NOMO-1 treated with dmso at 0.1 percent for 144 hours (cell line): ENCODE data around the gene KLF7.
A peak's percentile ranks its signal among the peaks of the same experiment; 100 is the strongest.

Experiments
- DNase-seq: peaks from one replicate; lab custom pipeline; 2025; ENCODE audit not compliant: unreplicated experiment; lab: John Stamatoyannopoulos, UW

Gene KLF7

DNA sequence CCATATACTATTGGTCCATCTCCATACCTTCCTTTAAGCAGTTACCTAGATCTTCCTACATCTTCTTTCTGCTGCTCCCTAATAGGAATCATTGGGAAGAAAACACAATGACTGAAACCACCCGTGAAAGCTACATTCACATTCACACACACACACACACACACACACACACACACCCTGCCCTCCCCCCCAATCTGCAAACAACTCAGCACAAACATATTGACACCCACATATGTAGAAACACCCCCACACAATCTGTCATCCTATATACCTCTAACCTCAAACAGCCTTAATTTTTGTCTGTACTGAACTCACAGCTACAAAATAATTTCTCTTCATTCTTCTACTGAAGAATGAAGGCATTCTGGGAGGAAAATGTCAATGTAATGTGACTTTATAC, 63.8 kb downstream of the KLF7 start:
- DNase-seq, result no peak

DNA sequence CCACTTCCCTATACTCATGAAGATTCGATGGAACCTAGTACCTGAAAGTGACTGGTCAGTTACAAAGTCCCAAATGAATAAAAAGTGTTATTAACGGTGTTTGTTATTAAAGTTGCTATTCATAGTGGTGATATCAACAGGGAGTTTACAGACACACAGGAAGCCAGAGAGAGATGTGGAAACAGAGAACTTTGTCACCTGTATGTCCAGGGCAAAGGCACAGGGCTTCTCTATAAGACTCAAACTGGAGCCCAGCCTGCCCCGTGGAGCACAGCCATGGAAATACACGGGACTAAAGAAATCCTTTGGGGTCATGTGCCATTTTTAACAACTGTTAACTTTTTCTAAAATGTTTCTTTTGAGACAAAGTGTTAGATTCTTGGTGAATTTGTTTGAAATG, 68.5 kb downstream of the KLF7 start:
- no peak for DNase-seq

DNA sequence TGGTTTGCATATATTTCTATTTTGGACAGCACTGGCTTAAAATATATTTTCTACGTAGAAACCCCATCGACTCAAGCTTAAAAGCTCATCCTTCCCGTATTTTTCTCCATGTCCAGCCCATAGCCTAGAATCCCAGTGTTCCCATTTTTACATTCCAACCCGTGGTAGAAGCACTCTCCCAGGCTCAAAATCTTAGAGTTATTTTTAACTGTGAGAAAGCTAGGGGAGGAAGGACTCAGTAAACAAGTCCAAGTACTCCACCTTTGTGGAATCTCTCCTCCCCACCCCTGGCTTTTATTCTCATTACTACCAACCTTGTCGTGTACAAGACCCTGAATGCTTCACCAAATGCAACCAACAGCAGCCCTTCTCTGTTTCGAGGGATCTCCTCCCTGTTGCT, 69.8 kb downstream of the KLF7 start:
- no peak for DNase-seq

DNA sequence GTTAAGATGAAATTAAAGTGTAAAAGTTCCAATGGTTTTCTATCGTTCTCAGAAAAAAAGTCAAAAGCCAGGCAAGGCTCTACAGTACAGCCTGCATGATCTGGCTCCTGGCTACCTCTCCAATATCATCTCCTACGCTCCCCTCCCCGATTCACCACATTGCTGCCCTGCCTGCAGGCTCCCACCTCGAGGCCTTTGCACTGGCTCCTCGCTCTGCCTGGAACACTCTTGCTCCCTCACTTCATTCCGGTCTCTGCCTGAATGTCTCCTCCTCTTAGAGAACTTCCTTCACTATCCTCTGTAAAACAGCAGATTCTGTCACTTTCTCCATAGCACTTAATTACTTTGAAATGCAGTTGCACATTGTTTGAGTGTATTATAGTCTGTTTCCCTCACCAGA, 72.5 kb downstream of the KLF7 start:
- no peak for DNase-seq

DNA sequence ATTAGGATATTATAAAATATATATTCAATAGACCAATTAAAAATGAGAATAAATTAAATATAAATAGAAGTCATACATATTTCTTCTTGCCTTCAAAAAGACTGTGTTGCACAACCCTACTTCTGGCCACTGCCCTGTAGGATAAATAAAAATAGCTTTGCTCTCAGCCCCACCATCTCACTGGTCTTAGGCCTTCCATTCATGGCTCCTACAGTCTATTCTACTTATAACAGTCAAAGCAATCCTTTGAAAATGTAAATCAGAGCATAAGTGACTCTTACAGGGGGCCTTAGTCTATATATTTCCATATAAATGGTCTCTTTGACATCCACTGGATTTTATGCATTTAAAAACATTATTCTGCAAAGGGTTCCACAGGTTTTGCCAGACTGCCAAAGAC, 72.9 kb downstream of the KLF7 start:
- DNase-seq, result no peak

DNA sequence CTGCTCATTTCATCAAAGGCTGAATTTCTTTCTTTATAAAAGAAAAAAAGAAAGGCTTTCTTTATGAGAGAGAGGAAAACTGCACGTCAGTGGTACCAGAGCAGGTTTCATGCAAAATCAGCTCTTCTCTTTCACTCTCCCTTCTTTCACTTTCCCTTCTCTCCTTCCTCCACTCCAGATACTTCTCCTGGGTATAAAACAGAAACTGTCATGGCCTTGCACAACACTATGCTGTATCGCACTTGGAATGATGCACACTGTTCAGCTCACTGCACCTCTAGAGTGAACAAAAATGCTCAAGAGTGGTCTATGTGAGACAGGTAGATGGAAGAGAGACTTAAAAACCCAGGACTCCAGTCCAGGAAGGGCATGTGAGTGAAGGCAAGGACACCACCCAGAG, 73.8 kb downstream of the KLF7 start:
- no peak for DNase-seq

DNA sequence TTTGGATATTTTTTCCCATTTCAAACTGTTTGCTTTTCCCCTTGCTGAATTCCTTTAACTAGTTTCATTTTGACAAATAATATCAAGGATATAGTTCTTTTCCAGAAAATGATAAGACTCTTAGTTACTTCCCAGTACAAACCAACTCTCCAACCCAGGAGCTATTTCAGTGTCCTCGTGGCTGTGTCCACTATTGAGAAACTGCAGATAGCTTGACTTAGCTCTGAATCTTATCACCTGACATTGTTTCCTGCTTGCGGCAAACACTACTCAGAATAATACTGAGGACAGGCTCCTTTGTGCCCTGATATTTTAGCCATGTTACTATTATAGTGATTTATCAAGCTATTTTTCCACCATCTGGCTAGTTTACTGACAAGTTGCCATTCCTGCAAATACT, 74.6 kb downstream of the KLF7 start:
- no peak for DNase-seq

DNA sequence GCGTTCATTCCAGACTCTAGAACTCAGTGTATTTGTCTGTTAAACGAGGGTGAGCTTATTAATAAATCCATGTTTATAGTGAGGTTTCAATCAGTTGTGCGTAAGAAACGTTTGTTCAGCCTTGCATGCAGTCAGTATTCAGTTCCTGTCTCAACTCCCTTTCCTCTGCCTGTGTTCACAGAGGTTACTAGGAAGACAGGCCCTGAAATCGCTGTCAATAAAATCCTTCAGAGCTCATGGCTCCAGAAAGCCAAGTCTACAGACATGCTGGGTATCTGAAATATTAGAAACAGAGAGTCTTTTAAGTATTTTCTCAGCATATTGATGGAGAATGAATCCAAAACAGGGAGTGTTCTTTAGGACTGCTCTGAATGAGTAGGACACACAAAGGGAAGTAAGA, 75.4 kb downstream of the KLF7 start:
- no peak for DNase-seq

DNA sequence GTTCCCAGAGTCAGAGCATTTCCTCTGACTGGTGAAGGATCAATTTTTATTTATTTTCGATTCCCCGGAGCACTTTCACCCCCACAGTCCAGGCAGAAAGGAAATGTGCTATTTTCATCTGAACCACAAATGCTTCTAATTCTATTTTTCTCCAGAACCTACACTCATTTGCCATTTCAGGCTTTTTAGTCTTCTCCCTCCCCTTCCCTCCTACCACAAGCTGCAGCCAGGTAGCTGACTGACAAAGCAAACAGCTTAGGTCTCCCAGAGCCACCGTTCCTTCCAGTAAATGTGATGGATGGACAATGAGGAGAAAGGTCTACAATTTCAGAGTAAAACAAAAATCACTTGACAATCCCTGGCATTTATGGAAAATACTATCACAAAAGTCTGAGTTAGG, 76.9 kb downstream of the KLF7 start:
- DNase-seq, result no peak

DNA sequence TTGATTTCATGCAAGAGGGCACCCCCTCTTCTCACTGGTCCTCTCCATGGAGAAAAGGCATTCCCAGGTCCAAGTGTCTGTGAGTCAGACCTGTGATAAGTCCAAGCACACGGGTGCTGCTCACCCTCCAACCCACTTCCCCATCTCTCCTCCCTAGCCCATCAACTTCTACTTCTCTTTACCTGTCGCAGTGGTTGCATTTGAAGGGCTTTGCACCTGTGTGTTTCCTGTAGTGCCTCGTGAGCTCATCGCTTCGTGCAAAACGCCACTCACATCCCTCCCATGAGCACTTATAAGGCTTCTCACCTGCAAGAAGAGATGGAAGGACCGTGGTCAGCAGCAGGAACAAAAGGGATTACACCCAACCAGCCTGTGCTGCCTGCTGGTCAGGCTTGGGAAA, 77.5 kb downstream of the KLF7 start:
- DNase-seq, result no peak

DNA sequence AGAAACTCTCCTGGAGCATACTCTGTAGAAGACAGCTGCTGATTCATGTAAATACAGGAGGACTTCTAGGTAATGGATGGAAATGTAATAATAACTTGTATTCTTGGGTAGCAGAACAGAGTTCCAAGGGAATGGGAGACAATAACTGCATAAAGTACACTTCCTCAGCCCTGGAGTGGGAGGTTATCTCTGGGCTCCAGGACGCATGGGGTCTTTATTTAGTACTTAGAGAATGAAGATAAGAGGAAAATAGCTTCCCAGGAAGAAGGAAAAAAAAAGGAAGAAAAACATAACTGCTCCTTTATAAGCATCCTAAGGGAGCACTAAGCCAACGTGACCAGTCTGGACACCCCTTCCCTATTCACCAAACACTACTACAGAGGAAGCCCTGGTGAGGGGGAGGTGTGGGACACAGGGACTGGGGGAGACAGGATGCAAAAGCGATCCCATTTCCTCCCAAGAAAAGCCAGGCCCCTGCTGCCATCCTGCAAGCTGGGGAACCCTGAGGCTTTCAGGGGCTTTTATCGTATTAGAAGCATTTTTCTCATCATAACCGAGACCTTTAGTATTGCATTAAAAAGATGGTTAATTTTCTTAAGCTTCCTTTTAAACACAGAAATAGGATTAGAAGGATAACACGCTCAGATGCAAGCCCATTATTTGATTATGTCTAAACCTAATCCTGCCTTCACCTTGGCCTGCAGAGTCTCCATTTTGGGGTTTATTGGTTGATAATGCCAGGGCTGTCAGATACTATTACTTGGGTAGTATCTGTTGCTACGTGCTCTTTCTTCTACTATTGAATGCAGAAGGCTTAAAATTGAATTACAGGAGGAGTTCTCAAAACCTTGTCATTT, 78.5 kb downstream of the KLF7 start:
- DNase-seq, result no peak

DNA sequence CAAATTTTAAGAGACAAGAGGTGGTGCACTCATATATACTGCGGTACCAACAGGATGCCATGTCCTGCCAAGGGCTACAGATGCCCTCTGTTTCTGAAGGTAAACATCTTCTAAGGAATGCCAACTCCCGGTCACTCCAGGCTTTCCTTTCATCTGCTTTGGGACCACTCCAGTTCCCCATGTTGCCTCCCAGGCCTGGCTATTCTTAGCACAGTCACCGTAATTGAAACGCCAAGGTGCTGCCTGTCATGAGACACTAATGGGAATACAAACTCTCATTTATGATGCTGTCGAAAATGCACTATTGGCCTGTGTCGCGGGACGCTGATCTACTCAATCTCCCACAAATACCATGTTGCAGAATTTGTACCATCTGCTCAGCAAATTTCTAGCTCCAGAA, 79.6 kb downstream of the KLF7 start:
- DNase-seq, result no peak

DNA sequence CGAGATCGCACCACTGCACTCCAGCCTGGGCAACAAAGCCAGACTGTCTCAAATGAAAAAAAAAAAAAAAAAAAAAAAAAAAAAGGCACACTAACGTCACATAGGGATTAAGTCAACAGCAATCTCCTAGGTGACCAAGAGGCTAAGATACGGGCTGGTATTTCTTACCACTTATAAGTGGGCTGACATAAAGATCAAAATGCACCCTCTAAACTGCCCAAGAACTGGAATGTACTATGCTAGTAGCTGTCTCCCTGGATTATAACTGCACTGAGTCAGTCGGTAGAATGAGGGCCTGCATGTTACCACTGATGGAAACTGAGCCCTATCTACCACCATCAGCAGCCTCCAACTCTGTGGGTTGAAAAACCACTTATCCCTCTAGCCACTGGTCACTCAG, 80.6 kb downstream of the KLF7 start:
- DNase-seq, result no peak

DNA sequence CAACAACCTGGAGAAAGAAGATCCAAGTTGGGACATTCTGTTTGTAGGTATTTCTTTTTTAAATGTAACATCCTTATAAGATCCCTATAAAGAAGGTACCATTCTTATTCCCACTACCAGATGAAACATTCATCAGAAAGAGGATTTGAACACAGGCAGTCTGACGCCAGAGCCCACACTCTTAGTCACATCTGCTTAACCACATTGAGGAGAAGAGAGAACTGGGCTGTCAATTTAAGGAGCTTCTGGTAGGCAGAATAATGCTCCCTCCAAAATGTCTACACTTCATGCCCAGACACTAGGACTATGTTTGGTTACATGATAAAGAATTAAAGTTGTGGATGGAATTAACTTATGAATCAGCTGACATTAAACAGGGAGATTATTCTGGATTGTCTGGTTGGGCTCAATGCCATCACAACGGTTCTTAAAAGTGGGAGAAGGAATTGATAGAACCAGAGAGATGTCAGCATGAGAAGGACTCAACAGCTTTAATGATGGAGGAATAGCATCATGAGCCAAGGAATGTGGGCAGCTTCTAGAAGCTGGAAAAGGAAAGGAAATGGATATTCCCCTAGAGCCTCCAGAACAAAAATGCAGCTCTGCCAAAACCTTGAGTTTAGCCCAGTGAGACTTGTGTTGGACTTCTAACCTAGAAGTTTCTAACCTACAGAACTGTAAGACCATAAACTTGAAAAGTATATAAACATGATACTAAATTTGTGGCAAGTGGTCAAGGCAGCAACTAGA, 82.2 kb downstream of the KLF7 start:
- no peak for DNase-seq

DNA sequence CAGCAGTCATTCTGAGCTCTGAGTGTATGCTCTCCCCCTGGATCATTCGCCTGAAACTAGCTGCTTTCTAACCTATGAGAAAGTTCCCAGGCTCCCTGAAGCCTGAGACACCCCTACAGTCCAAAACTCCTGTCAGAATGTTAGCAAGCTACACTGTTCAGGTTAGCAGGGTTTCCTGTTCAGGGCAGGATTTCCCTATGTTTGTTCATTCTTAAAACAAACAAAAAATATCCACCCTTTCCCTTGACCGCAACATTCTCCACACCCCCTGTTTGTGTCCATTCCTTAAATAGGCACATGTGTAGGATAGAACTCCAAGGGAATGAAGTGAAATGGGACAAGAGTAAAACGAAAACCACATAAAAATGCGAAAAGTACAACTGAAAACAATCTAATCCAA, 83.1 kb downstream of the KLF7 start:
- no peak for DNase-seq

DNA sequence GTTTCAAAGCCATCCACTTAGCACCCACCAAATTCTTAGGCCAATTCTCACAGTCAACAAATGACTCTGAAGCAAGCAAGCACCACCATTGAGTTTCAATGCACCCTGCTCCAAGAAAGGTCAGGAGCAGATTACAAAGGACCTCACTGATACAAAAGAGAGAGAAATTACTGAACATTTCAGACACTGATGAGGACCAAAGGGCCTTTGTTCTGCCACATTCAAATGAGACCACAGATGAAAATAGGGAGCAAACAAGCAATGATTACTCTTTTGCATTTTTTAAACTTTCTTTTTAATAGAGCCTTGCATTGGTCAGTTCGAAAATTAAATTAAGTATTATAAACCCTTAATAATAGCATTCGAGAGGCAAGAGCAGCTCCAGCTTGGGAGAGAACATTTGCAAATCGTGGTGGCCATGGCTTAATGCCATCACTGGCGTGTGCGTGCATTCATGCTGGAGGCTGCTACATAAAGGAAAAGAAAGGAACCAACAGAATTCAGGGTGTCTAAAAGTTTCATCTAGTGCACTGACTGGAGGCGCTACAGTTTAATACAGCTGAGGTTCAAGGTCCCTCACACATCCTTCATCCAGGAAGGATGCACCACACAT, 87.5 kb downstream of the KLF7 start:
- DNase-seq, result no peak

DNA sequence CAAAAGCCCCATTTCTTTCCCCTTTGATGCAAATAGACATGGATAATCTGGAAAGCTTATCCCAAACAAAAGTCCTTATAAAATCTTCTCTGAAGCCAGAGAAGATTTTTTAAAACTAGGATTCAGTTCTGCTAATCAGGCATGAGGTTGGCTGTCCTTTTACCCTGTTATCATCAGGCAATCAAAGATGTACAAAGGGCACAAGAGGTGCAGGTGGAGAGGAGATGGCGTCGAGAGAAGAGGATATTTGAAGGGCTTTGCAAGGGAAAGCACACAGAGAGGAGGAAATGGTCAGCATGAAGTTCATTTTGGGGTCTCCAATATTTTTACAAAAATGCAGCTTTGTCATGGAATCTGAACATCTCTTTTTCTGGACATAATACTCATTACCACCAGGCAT, 88.5 kb downstream of the KLF7 start:
- no peak for DNase-seq

DNA sequence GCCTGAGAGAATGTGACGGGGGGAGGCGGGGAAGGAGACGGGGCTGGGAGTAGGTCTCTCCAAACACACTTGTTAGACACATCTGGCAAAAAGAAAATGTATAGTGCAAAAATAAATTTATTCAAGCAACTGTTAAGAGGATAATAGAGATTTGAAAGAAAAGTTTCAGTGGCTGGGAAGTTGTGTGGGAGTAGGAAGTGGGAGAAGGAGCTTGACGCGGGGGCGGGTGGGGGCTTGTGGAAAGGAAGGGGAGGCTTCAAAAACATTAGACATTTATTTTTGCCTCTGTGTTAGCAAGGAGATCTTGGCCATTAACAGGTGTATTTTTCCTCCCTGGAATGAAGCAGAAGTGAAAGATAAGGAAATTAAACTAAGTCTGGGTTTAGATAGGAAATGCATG, 90.3 kb downstream of the KLF7 start:
- DNase-seq, result no peak

DNA sequence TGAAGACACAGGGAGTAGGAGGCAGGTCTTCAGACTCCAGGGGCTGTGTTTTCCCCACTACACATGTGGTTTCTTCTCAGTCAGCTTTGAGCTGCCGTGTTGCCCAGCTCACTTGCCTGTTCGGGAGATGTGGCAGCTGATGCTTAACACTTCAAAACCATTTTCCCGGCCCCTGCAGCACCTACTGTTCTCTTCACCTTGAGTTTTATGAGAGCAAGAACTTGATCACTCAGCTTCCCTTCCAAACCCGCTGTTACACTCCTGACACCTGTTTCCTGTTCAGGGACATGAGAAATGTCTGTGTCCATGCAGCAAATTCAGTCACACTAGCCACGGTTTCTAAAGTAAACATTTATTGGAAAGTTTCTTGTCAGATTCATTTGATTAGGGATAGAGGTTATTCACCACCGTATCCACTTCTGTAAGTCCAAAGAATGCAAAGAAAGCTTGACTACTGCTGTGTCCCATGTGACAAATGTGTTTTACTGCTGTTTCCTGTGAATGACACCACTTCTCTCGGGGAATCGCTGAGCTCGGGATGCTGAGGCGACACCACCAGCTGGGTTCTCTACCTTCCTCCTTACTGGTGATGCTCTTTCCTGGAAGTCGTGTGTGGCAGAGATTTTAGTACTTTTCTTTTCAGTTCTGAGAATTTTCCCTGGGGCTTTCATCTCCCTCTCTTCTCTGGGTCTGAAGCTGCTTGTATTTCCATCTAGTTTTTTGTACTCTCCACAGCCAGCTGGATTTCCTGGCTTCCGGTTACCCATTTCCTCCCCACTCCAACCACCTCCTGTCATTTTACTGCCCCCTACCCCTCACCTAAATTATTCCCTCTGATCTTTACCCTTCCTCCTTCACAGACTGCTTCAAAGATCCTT, 91.7 kb downstream of the KLF7 start:
- DNase-seq, result no peak

DNA sequence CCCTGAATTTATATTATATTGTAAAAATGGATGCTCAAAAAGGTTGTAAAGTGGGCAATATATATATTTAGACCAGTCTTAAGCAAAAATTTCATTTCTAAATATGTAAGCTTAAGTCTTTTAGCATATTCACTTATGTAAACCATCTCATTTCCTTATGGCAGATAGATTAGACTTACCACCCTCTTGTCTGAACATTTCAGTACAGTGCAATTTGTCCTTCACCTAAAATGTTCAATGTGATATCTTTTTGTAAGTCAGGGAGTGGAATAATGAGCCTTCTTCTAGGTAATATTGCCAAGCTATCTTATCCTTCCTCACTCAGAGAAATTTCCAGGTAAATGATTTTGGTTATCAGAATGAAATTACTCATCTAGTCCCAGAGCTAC, 92.3 kb downstream of the KLF7 start:
- DNase-seq, result no peak

DNA sequence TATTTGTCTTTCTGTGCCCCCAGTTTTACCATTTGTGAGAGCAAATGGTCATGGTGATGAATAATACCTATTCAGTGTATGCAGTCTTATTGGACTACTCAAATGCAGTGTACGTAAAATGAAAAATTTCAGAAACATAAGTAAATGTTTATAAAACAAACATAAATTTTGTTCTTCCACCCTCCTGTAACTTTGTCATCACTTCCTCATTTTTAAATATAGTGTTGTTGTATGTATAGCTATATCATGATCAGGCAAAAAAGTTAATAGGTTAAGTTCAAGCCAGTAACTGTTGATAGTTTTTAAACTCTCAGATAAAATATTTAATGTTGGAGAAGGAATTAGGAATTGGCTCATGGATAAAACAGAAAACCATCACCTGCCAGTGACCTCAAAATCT, 93.2 kb downstream of the KLF7 start:
- peak; percentile 9 for DNase-seq
